IMR-90 (cell line): ENCODE results near the gene ARNT2. TPM values are rescaled to one million over a fixed set of nuclear protein-coding genes. Genes with fewer than 3 reads are reported as not detected.

Source experiments
- ATAC-seq: fragments of 200-7000 bp; cut with Tn5 transposase; 2 replicates; pipeline ENCODE4 v1.9.1; 2020; ENCODE audit warnings: low read depth, mild to moderate bottlenecking, moderate library complexity
- BruUV-seq: library from RNA; stranded (reverse); fragments of 400-500 nt; replicated peaks from 2 replicates; lab custom pipeline; 2021; lab: Mats Ljungman, UMichigan
- CTCF ChIA-PET: fragments of 300-600 bp; formaldehyde crosslinking; extraction: SDS; loops from one replicate; lab custom pipeline; 2021; ENCODE audit warnings: antibody characterized with exemption; lab: Yijun Ruan, JAX
- POLR2A ChIA-PET: fragments of 300-600 bp; sonication (Branson Sonifier 250); formaldehyde crosslinking; loops from one replicate; lab custom pipeline; 2022; ENCODE audit warnings: antibody characterized with exemption; ENCODE audit not compliant: unreplicated experiment; lab: Charles Lee
- DNase-seq: peaks from one replicate; pipeline ENCODE4 v3.0.0; 2013
- H2AFZ ChIP-seq: replicated peaks from 2 replicates; pipeline ENCODE3; 2013; ENCODE audit warnings: low read length, mild to moderate bottlenecking; ENCODE audit not compliant: poor library complexity
- H2AK5ac ChIP-seq: 2 replicates; pipeline ENCODE4 v1.6.1; 2013; ENCODE audit warnings: low read depth, low read length, inconsistent platforms
- H2AK9ac ChIP-seq: replicated peaks from 2 replicates; pipeline ENCODE3; 2013; ENCODE audit warnings: mild to moderate bottlenecking, low read depth, low read length, moderate library complexity; ENCODE audit not compliant: poor library complexity
- H2BK120ac ChIP-seq: 2 replicates; pipeline ENCODE4 v1.6.1; 2013; ENCODE audit warnings: low read depth, low read length, inconsistent platforms
- H2BK15ac ChIP-seq: 3 replicates; pipeline ENCODE4 v1.6.1; 2013; ENCODE audit warnings: low read depth, low read length, inconsistent platforms
- H2BK20ac ChIP-seq: 2 replicates; pipeline ENCODE4 v1.6.1; 2013; ENCODE audit warnings: low read depth, mild to moderate bottlenecking, inconsistent platforms, low read length, moderate library complexity
- H2BK5ac ChIP-seq: 2 replicates; pipeline ENCODE4 v1.6.1; 2013; ENCODE audit warnings: mild to moderate bottlenecking, low read depth, low read length, inconsistent platforms; ENCODE audit not compliant: poor library complexity, severe bottlenecking
- H3K14ac ChIP-seq: replicated peaks from 2 replicates; pipeline ENCODE4 v1.6.1; 2013; ENCODE audit warnings: low read depth, low read length, inconsistent platforms
- H3K18ac ChIP-seq: 2 replicates; pipeline ENCODE4 v1.6.1; 2013; ENCODE audit warnings: low read depth, low read length, control low read depth
- H3K23ac ChIP-seq: 2 replicates; pipeline ENCODE4 v1.6.1; 2013; ENCODE audit warnings: low read depth, low read length, inconsistent platforms
- H3K27ac ChIP-seq: 2 replicates; pipeline ENCODE4 v1.5.1; 2013; ENCODE audit warnings: mild to moderate bottlenecking, control low read depth, low read length; ENCODE audit not compliant: insufficient read depth
- H3K27me3 ChIP-seq: 2 replicates; pipeline ENCODE4 v1.6.1; 2013; ENCODE audit warnings: low read length; ENCODE audit not compliant: control insufficient read depth, insufficient read depth
- H3K36me3 ChIP-seq: 2 replicates; pipeline ENCODE4 v1.6.1; 2013; ENCODE audit warnings: low read length, mixed read lengths; ENCODE audit not compliant: control insufficient read depth, insufficient read depth
- H3K4ac ChIP-seq: 2 replicates; pipeline ENCODE4 v1.6.1; 2013; ENCODE audit warnings: low read depth, low read length, inconsistent platforms
- H3K4me1 ChIP-seq: 2 replicates; pipeline ENCODE4 v1.6.1; 2013; ENCODE audit warnings: low read length, mixed read lengths; ENCODE audit not compliant: control insufficient read depth, insufficient read depth
- H3K4me2 ChIP-seq: 2 replicates; pipeline ENCODE4 v1.6.1; 2013; ENCODE audit warnings: low read depth, mild to moderate bottlenecking, control low read depth, low read length, moderate library complexity
- H3K4me3 ChIP-seq: 2 replicates; pipeline ENCODE4 v1.5.1; 2013; ENCODE audit warnings: low read depth, mild to moderate bottlenecking, control low read depth, low read length, moderate library complexity; ENCODE audit not compliant: insufficient read depth
- H3K56ac ChIP-seq: 2 replicates; pipeline ENCODE4 v1.6.1; 2013; ENCODE audit warnings: low read length, inconsistent platforms; ENCODE audit not compliant: insufficient read depth; ENCODE audit errors: extremely low read depth
- H3K79me1 ChIP-seq, 2 experiments: 2 replicates each; pipeline ENCODE4 v1.6.1; 2013; ENCODE audit warnings: low read length in 2 of 2, inconsistent platforms in 1 of 2, low read depth in 1 of 2
- H3K9ac ChIP-seq: 2 replicates; pipeline ENCODE4 v1.6.1; 2013; ENCODE audit warnings: low read depth, low read length, control low read depth
- H3K9me1 ChIP-seq: 2 replicates; pipeline ENCODE4 v1.6.1; 2013; ENCODE audit warnings: low read length, inconsistent platforms; ENCODE audit not compliant: insufficient read depth
- H3K9me3 ChIP-seq: 2 replicates; pipeline ENCODE4 v1.6.1; 2013; ENCODE audit warnings: low read length; ENCODE audit not compliant: control insufficient read depth, insufficient read depth
- H4K20me1 ChIP-seq: 2 replicates; pipeline ENCODE4 v1.6.1; 2013; ENCODE audit warnings: low read length, inconsistent platforms; ENCODE audit not compliant: insufficient read depth
- H4K5ac ChIP-seq: 2 replicates; pipeline ENCODE4 v1.6.1; 2013; ENCODE audit warnings: mild to moderate bottlenecking, low read depth, low read length, control low read depth
- H4K8ac ChIP-seq, 2 experiments: 2 replicates each; pipeline ENCODE4 v1.6.1; 2013; ENCODE audit warnings: low read depth in 2 of 2, low read length in 2 of 2, control low read depth in 1 of 2, inconsistent platforms in 1 of 2
- H4K91ac ChIP-seq: 2 replicates; pipeline ENCODE4 v1.6.1; 2013; ENCODE audit warnings: low read depth, low read length, inconsistent platforms; ENCODE audit not compliant: insufficient read depth
- BHLHE40 ChIP-seq: fragments of 150-350 bp; IDR thresholded peaks from 2 replicates; pipeline ENCODE4 v1.6.1; 2016; ENCODE audit warnings: mild to moderate bottlenecking, low read depth, low read length
- CEBPB ChIP-seq: IDR thresholded peaks from 2 replicates; pipeline ENCODE4 v1.6.1; 2012; ENCODE audit warnings: low read depth, low read length, improper control_type of control experiment
- MAFK ChIP-seq: IDR thresholded peaks from 2 replicates; pipeline ENCODE4 v1.6.1; 2012; ENCODE audit warnings: low read depth, low read length, improper control_type of control experiment
- MAZ ChIP-seq: IDR thresholded peaks from 2 replicates; pipeline ENCODE4 v1.6.1; 2012; ENCODE audit warnings: low read depth, mild to moderate bottlenecking, low read length, improper control_type of control experiment, moderate library complexity, borderline replicate concordance
- MXI1 ChIP-seq: IDR thresholded peaks from 2 replicates; pipeline ENCODE4 v1.6.1; 2012; ENCODE audit warnings: low read depth, mild to moderate bottlenecking, low read length, moderate library complexity, borderline replicate concordance
- POLR2A ChIP-seq: IDR thresholded peaks from 2 replicates; pipeline ENCODE4 v1.6.1; 2012; ENCODE audit warnings: mild to moderate bottlenecking, low read depth, low read length
- RAD21 ChIP-seq: IDR thresholded peaks from 2 replicates; pipeline ENCODE4 v1.6.1; 2012; ENCODE audit warnings: low read length, improper control_type of control experiment
- RCOR1 ChIP-seq: IDR thresholded peaks from 2 replicates; pipeline ENCODE4 v1.6.1; 2012; ENCODE audit warnings: mild to moderate bottlenecking, low read length, improper control_type of control experiment; ENCODE audit not compliant: insufficient replicate concordance
- SMC3 ChIP-seq: fragments of 150-350 bp; IDR thresholded peaks from 2 replicates; pipeline ENCODE4 v1.6.1; 2016; ENCODE audit warnings: low read depth, mild to moderate bottlenecking, antibody characterized with exemption, low read length, moderate library complexity
- WGBS, 2 experiments: methylation state at CpG; one replicate each; pipeline versions ENCODE4 v1.1.5 to v1.1.7; 2013; ENCODE audit warnings: missing lambda C conversion rate in 2 of 2; ENCODE audit not compliant: insufficient read length in 1 of 2; ENCODE audit errors: extremely low coverage in 2 of 2; 5-methylcytosine and 5-hydroxymethylcytosine counted together
- dilution Hi-C: fragments of 300-500 bp; cut with HindIII; formaldehyde crosslinking; loops from one replicate; pipeline ENCODE4 v1.14.3; 2018; ENCODE audit warnings: low sequenced_read_pairs; ENCODE audit not compliant: unreplicated experiment
- in situ Hi-C: fragments of 300-500 bp; cut with MboI; formaldehyde crosslinking; loops from 3 replicates; pipeline ENCODE4 v1.14.3; 2019; ENCODE audit warnings: low sequenced_read_pairs, inconsistent platforms, mixed read lengths
- intact Hi-C: fragments of 100-400 bp; cut with micrococcal nuclease; formaldehyde crosslinking; loops from 2 replicates; pipeline ENCODE4 v1.10.0; 2022
- polyA plus RNA-seq, 3 experiments: library from polyadenylated mRNA; depleted of rRNA; stranded (reverse); fragments of >200 nt; gene quantifications; 2 replicates each; pipeline ENCODE4 v1.2.3, GENCODE V29; 2012; ENCODE audit warnings: low replicate concordance in 1 of 3
- total RNA-seq: library from RNA; depleted of rRNA; stranded (reverse); fragments of >200 nt; gene quantifications from 2 replicates; pipeline ENCODE4 v1.2.3, GENCODE V29; 2012
- TF ChIP-seq, protein P1 (sequence below): fragments of 150-350 bp; IDR thresholded peaks from 2 replicates; pipeline ENCODE4 v1.6.1; 2016; ENCODE audit warnings: low read depth, mild to moderate bottlenecking, low read length, moderate library complexity, borderline replicate concordance
- TF ChIP-seq, protein P2 (sequence below): conservative IDR thresholded peaks from 2 replicates; pipeline ENCODE4 v1.5.1; 2012; ENCODE audit warnings: mild to moderate bottlenecking, low read depth, low read length, improper control_type of control experiment

The ARNT2 gene
- total and polyA plus RNA-seq, 2 of the 4 experiments (the other 2 are of a cell fraction) = 18.2 to 19.0 TPM

GRCh38 chr15:80608688-80609087 is 204.5 kb downstream of the ARNT2 start:
- no peak overlapping the region for H2AFZ ChIP-seq
- no peak overlapping the region for H3K27ac ChIP-seq
- no peak overlapping the region for H3K9ac ChIP-seq
- H3K27me3 ChIP-seq = no peaks in the 10 kb centered on the region
- TF ChIP-seq RAD21 = no peak
- no peak for TF ChIP-seq CEBPB
- TF ChIP-seq, protein P1, sequence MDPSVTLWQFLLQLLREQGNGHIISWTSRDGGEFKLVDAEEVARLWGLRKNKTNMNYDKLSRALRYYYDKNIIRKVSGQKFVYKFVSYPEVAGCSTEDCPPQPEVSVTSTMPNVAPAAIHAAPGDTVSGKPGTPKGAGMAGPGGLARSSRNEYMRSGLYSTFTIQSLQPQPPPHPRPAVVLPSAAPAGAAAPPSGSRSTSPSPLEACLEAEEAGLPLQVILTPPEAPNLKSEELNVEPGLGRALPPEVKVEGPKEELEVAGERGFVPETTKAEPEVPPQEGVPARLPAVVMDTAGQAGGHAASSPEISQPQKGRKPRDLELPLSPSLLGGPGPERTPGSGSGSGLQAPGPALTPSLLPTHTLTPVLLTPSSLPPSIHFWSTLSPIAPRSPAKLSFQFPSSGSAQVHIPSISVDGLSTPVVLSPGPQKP = no peak
- no peak for TF ChIP-seq POLR2A
- no peak for TF ChIP-seq BHLHE40
- TF ChIP-seq RCOR1 = no peak
- TF ChIP-seq MXI1 = no peak
- TF ChIP-seq, protein P2, sequence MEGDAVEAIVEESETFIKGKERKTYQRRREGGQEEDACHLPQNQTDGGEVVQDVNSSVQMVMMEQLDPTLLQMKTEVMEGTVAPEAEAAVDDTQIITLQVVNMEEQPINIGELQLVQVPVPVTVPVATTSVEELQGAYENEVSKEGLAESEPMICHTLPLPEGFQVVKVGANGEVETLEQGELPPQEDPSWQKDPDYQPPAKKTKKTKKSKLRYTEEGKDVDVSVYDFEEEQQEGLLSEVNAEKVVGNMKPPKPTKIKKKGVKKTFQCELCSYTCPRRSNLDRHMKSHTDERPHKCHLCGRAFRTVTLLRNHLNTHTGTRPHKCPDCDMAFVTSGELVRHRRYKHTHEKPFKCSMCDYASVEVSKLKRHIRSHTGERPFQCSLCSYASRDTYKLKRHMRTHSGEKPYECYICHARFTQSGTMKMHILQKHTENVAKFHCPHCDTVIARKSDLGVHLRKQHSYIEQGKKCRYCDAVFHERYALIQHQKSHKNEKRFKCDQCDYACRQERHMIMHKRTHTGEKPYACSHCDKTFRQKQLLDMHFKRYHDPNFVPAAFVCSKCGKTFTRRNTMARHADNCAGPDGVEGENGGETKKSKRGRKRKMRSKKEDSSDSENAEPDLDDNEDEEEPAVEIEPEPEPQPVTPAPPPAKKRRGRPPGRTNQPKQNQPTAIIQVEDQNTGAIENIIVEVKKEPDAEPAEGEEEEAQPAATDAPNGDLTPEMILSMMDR = no peak
- TF ChIP-seq SMC3 = no peak
- no peak for TF ChIP-seq MAFK
- TF ChIP-seq MAZ = no peak
- WGBS, 2 experiments = no CpG with 5 or more reads among the region's 1 CpG
- 0 out of 4 replicates have a peak overlapping the region, but pooled peaks of 1 of the 2 experiments have one; percentile 9 for H4K8ac ChIP-seq
- no peak overlapping the region for H3K18ac ChIP-seq
- no peaks in the 10 kb centered on the region; the same call in 1 of the 2 replicates for H3K9me1 ChIP-seq
- intact Hi-C loops = no loop called here
- H3K23ac ChIP-seq = no peak overlapping the region
- no peak overlapping the region for H4K91ac ChIP-seq
- H3K56ac ChIP-seq = no peak overlapping the region
- DNase-seq (no peak), ATAC-seq (no peak)
- no peak overlapping the region for H2BK5ac ChIP-seq
- no peak overlapping the region for H3K14ac ChIP-seq
- H2BK20ac ChIP-seq = no peak overlapping the region
- ChIA-PET CTCF (no interaction called here), POLR2A (no interaction called here)
- no peaks in the 10 kb centered on the region for H3K9me3 ChIP-seq
- no peak overlapping the region for H2BK120ac ChIP-seq
- no TSS peak for BruUV-seq
- in situ Hi-C loops = no loop called here
- dilution Hi-C loops = no loop called here
- H3K4me1 ChIP-seq = peaks cover 13% of the 10 kb centered on the region; the same call in 1 of the 2 replicates
- H3K36me3 ChIP-seq = no peaks in the 10 kb centered on the region
- H2BK15ac ChIP-seq = no peak overlapping the region
- no peak overlapping the region for H4K5ac ChIP-seq
- H2AK5ac ChIP-seq = no peak overlapping the region
- no peaks in the 10 kb centered on the region for H3K79me1 ChIP-seq
- H3K4me2 ChIP-seq = no peak overlapping the region
- H3K4me3 ChIP-seq = no peak overlapping the region
- H3K4ac ChIP-seq = no peak overlapping the region
- no peak overlapping the region for H2AK9ac ChIP-seq
- no peaks in the 10 kb centered on the region for H4K20me1 ChIP-seq
